ENCODE measurements around the gene SLC29A2.
"Not testable (repeated sequence)": the region's sequence is repeated elsewhere in the genome, so short reads cannot be mapped to it uniquely, and the experiment has no call there.

SLC29A2 gene

DNA sequence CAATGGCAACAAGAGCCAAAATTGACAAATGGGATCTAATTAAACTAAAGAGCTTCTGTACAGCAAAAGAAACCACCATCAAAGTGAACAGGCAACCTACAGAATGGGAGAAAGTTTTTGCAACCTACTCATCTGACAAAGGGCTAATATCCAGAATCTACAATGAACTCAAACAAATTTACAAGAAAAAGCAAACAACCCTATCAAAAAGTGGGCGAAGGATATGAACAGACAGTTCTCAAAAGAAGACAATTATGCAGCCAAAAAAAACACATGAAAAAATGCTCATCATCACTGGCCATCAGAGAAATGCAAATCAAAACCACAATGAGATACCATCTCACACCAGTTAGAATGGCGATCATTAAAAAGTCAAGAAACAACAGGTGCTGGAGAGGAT lies 51.3 kb downstream of the SLC29A2 start:
- not testable (repeated sequence) for FAIRE-seq

DNA sequence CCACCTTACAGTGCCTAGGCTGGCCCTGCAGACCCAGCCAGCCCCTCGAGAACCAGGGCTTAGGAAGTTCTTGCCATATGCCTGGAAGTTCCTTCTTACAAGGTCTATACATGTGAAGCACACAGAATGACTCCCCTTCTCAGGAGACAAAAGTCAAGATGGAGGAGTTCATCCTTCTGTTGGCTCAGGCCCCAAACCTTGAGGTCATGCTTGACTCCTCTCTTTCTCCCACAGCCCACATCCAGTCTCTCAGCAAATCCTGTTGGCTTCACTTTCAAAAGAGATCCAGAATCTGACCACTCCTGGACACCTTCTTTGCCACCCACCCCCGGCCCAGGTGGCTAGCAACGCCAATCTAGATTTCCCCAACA lies 53.0 kb downstream of the SLC29A2 start:
- DNase-seq (ENCODE audit: low spot score): no peak
- FAIRE-seq: no peak

More for the DNA sequence above, 51.3 kb downstream of the SLC29A2 start:
- DNase-seq (ENCODE audit: low spot score): not testable (repeated sequence)

DNA sequence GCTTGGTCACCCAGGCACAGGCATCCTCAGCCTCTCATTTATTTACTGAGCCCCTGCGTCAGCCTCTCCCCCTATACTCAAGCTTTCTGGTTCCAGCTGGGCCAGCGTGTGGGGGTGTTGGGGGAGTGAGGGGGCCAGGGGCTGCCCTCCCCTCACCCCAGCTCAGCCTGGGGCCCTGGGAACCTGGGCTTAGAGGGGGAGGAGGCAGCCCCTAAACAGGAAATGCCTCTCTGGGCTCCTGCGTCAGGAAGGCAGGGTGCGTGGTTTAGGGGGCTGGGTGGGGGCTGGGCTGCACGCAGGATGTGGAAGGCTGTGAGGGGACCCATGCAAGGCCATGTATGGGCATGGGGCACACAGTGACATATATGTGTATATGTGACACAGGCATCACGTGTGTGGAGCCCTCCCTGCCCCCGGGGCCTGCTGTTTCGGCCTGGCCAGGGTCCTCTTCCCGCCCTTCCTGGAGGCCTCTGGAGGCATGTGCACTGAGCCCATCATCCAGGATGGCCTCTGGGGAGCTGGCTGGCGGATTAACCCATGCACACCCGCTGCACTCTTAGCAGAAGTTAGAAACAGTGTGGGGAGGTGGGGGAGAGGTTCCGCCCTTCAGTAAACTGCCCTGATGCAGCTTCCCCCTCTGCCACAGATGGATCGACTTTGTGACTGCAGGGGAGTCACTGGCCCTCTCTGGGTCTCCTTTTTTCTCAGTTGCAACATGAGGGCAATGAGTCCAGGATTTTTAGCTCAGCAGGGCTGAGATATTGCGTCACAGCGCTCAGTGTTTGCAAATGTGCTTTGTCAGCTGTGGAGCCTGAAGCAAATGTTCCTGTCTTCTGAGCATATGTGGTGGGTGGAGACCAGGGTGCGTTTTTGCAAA lies 53.6 kb downstream of the SLC29A2 start:
- DNase-seq (ENCODE audit: low spot score): no peak
- FAIRE-seq: no peak

DNA sequence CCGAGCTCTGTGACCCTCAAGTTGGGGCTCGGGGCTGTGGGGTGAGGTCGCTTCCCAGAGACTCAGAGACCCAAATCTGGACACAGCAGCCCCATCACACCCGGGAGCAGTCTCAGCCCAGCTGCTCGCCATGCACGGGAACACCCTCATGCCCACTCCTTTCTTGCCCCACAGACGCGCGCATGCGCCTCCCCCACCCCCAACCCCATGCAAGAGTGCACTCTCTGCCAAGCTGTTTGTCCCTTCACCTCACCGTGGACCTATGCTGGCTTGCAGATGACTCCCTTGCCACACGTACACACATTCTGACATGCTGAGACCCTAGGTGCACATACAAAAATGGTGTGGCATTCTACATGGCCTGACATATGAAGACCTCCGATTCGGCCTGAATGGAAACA lies 54.2 kb downstream of the SLC29A2 start:
- DNase-seq (ENCODE audit: low spot score): no peak
- no peak for FAIRE-seq

- FAIRE-seq (no peak), DNase-seq (ENCODE audit: low spot score) (no peak)
Observed at GRCh38 chr11:66316849-66317251, 54.7 kb downstream of the SLC29A2 start, which contains the start of gene CD248. Gene CD248, minus strand, starts transcription at chr11:66317044. Its CDS starts 17 bp downstream, at chr11:66317027.

- FAIRE-seq: no peak
- no peak for DNase-seq (ENCODE audit: low spot score)
Observed at GRCh38 chr11:66315921-66316811, 55.4 kb downstream of the SLC29A2 start.

- FAIRE-seq (no peak), DNase-seq (ENCODE audit: low spot score) (no peak)
Observed at GRCh38 chr11:66315498-66315885, 56.1 kb downstream of the SLC29A2 start.

DNA sequence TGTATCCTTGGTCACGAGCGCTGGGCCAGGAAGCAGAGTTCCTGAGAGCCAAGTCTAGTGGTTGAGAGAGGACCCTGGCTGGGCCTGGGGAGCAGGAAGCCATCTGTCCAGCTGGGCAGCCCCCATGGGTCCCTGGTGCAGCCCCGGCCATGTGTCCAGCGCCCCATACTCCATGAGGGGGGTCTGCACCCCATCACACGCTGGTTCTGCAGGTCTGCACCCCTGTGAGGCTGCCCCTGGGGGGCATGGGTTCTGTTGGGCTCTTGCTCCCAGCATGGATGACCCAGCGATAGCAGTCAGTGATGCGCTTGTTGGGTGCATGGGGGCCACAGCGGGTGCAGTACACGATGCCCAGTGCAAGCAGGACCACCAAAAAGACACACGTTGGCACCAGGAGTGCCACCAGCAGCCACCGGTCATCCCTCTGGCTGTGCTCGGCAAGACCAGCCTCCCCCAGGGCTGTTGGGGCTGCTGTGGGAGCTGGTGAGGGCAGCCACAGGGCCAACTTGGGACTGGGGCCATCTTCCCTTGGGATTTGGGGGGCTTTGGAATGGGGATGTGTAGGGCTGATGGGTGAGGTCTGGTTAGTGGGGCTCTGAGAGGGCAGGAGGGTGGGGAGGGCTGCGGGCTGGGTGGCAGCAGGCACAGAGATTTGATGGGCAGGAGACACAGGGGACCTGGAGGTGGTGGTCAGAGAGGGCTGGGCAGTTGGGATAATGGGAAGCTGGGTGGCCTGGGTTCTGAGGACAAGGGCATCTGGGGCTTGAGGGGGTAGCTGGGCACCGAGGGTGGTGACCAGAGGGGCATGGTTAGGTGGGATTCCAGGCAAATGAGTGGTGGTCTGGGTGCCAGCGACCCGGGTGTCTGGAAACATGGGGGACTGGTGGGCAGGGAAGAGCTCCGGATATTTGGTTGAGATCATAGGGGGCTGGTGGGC lies 56.7 kb downstream of the SLC29A2 start:
- no peak for FAIRE-seq
- DNase-seq (ENCODE audit: low spot score): no peak

GRCh38 chr11:66314186-66314501 lies 57.4 kb downstream of the SLC29A2 start:
- DNase-seq (ENCODE audit: low spot score): no peak
- no peak for FAIRE-seq

GRCh38 chr11:66313321-66314185 lies 58.0 kb downstream of the SLC29A2 start:
- FAIRE-seq: no peak

DNA sequence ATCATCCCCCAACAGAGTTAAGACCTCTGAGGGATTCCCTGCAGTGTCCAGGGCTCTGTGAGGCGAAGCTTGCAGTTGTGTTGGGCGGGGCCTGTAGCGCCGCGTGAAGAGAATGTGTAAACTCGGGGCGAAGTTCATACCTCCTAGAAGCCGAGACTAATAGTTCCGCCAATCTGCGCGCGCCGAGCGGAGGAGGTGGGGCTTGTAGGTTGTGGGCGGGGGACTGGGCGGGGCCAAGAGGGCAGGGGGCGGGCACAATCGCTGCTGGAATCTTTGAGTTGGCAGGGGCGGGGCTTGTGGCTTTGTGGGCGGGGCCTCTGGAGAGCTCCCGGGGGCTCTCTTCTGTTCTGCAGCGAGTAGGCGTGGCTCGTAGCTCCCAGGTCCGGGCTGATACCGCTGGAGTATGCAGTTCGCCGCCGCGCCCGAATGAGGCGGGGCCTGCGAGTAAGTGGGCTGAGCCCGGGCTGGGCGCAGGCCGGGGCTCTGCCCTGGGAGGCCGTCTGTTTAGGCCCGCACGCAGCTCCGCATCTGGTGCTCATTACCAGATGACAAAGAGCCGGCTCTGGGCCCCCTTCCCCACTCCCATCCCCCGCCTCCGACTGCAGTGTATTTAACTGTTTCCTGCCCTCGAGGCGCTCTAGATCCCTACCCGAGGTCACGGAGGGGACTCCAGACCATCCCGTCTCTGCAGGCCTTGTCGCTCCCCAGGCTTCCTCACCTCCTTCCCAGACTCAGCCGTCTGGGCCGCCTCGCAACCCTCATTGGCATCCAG lies 58.8 kb downstream of the SLC29A2 start:
- FAIRE-seq (peak; percentile 66), DNase-seq (ENCODE audit: low spot score) (peak; percentile 94)

More at GRCh38 chr11:66313321-66314185, 58.0 kb downstream of the SLC29A2 start:
- DNase-seq (ENCODE audit: low spot score): no peak

All from RCC 7860 (cell line).